ENCODE measurements around the gene CASTOR2.

CASTOR2 gene

GRCh38 chr7:75038508-75038907, 74.0 kb downstream of the CASTOR2 start:
- no peaks in the 10 kb centered on the region for H3K27me3 Mint-ChIP-seq
- no peak overlapping the region for H3K27ac Mint-ChIP-seq
- no peaks in the 10 kb centered on the region for H3K4me1 Mint-ChIP-seq
- peaks cover 1% of the 10 kb centered on the region for H3K36me3 Mint-ChIP-seq
- no peak overlapping the region for H3K4me3 Mint-ChIP-seq
- no peaks in the 10 kb centered on the region for H3K9me3 Mint-ChIP-seq

- H3K27me3 Mint-ChIP-seq: no peaks in the 10 kb centered on the region
These were observed 74.7 kb downstream of the CASTOR2 start for GRCh38 chr7:75039166-75039565.

GRCh38 chr7:75039709-75040108, 75.2 kb downstream of the CASTOR2 start:
- Mint-ChIP-seq H3K9me3 (no peaks in the 10 kb centered on the region), H3K4me3 (no peak overlapping the region), H3K27ac (no peak overlapping the region)

More at GRCh38 chr7:75039166-75039565, 74.7 kb downstream of the CASTOR2 start:
- no peak overlapping the region for H3K27ac Mint-ChIP-seq
- H3K4me3 Mint-ChIP-seq: no peak overlapping the region
- no peaks in the 10 kb centered on the region for H3K4me1 Mint-ChIP-seq
- peaks cover 1% of the 10 kb centered on the region for H3K36me3 Mint-ChIP-seq
- H3K9me3 Mint-ChIP-seq: no peaks in the 10 kb centered on the region

GRCh38 chr7:75040512-75040911, 76.0 kb downstream of the CASTOR2 start:
- Mint-ChIP-seq H3K36me3 (peaks cover 1% of the 10 kb centered on the region), H3K9me3 (no peaks in the 10 kb centered on the region), H3K4me1 (no peaks in the 10 kb centered on the region), H3K4me3 (no peak overlapping the region), H3K27me3 (no peaks in the 10 kb centered on the region), H3K27ac (no peak overlapping the region)

More at GRCh38 chr7:75039709-75040108, 75.2 kb downstream of the CASTOR2 start:
- H3K4me1 Mint-ChIP-seq: no peaks in the 10 kb centered on the region
- H3K27me3 Mint-ChIP-seq: no peaks in the 10 kb centered on the region
- H3K36me3 Mint-ChIP-seq: peaks cover 1% of the 10 kb centered on the region

GRCh38 chr7:75042286-75042685, 77.8 kb downstream of the CASTOR2 start:
- no peaks in the 10 kb centered on the region for H3K27me3 Mint-ChIP-seq
- H3K36me3 Mint-ChIP-seq: peaks cover 1% of the 10 kb centered on the region
- no peaks in the 10 kb centered on the region for H3K9me3 Mint-ChIP-seq
- H3K4me3 Mint-ChIP-seq: no peak overlapping the region
- no peaks in the 10 kb centered on the region for H3K4me1 Mint-ChIP-seq
- H3K27ac Mint-ChIP-seq: no peak overlapping the region

- H3K36me3 Mint-ChIP-seq: peaks cover 1% of the 10 kb centered on the region
- H3K27ac Mint-ChIP-seq: no peak overlapping the region
- no peaks in the 10 kb centered on the region for H3K4me1 Mint-ChIP-seq
- H3K9me3 Mint-ChIP-seq: no peaks in the 10 kb centered on the region
- H3K4me3 Mint-ChIP-seq: no peak overlapping the region
- no peaks in the 10 kb centered on the region for H3K27me3 Mint-ChIP-seq
These were observed 78.6 kb downstream of the CASTOR2 start for GRCh38 chr7:75042831-75043703.

- Mint-ChIP-seq H3K27me3 (no peaks in the 10 kb centered on the region), H3K27ac (no peak overlapping the region), H3K4me3 (no peak overlapping the region), H3K9me3 (no peaks in the 10 kb centered on the region), H3K36me3 (peaks cover 4% of the 10 kb centered on the region), H3K4me1 (no peaks in the 10 kb centered on the region)
These were observed 81.4 kb downstream of the CASTOR2 start for GRCh38 chr7:75045881-75046280.

- Mint-ChIP-seq H3K36me3 (peaks cover 7% of the 10 kb centered on the region), H3K4me3 (no peak overlapping the region)
These were observed 84.2 kb downstream of the CASTOR2 start for GRCh38 chr7:75048435-75049379.

GRCh38 chr7:75049817-75050216, 85.3 kb downstream of the CASTOR2 start:
- Mint-ChIP-seq H3K9me3 (no peaks in the 10 kb centered on the region), H3K4me3 (no peak overlapping the region), H3K27me3 (no peaks in the 10 kb centered on the region), H3K4me1 (no peaks in the 10 kb centered on the region), H3K36me3 (peaks cover 7% of the 10 kb centered on the region), H3K27ac (no peak overlapping the region)

More at GRCh38 chr7:75048435-75049379, 84.2 kb downstream of the CASTOR2 start:
- Mint-ChIP-seq H3K4me1 (no peaks in the 10 kb centered on the region), H3K27ac (no peak overlapping the region), H3K9me3 (no peaks in the 10 kb centered on the region), H3K27me3 (no peaks in the 10 kb centered on the region)

- Mint-ChIP-seq H3K4me1 (no peaks in the 10 kb centered on the region), H3K9me3 (no peaks in the 10 kb centered on the region), H3K36me3 (peaks cover 7% of the 10 kb centered on the region), H3K27me3 (no peaks in the 10 kb centered on the region), H3K27ac (no peak overlapping the region), H3K4me3 (no peak overlapping the region)
These were observed 86.0 kb downstream of the CASTOR2 start for GRCh38 chr7:75050501-75050900.

- no peaks in the 10 kb centered on the region for H3K27me3 Mint-ChIP-seq
- H3K4me1 Mint-ChIP-seq: no peaks in the 10 kb centered on the region
- H3K4me3 Mint-ChIP-seq: no peak overlapping the region
- no peak overlapping the region for H3K27ac Mint-ChIP-seq
- peaks cover 10% of the 10 kb centered on the region for H3K36me3 Mint-ChIP-seq
- no peaks in the 10 kb centered on the region for H3K9me3 Mint-ChIP-seq
These were observed 90.2 kb downstream of the CASTOR2 start for GRCh38 chr7:75054744-75055143.

GRCh38 chr7:75055155-75055554, 90.7 kb downstream of the CASTOR2 start:
- no peaks in the 10 kb centered on the region for H3K4me1 Mint-ChIP-seq
- H3K9me3 Mint-ChIP-seq: no peaks in the 10 kb centered on the region
- H3K4me3 Mint-ChIP-seq: no peak overlapping the region
- H3K27me3 Mint-ChIP-seq: no peaks in the 10 kb centered on the region
- H3K36me3 Mint-ChIP-seq: peaks cover 9% of the 10 kb centered on the region
- H3K27ac Mint-ChIP-seq: no peak overlapping the region

GRCh38 chr7:75055830-75056772, 91.6 kb downstream of the CASTOR2 start:
- no peaks in the 10 kb centered on the region for H3K4me1 Mint-ChIP-seq
- no peak overlapping the region for H3K4me3 Mint-ChIP-seq
- no peak overlapping the region for H3K27ac Mint-ChIP-seq
- H3K36me3 Mint-ChIP-seq: peaks cover 9% of the 10 kb centered on the region
- H3K9me3 Mint-ChIP-seq: no peaks in the 10 kb centered on the region
- H3K27me3 Mint-ChIP-seq: no peaks in the 10 kb centered on the region

- no peak overlapping the region for H3K4me3 Mint-ChIP-seq
These were observed 93.9 kb downstream of the CASTOR2 start for GRCh38 chr7:75058406-75058805.

GRCh38 chr7:75064291-75064690, 99.8 kb downstream of the CASTOR2 start:
- Mint-ChIP-seq H3K27ac (no peak overlapping the region), H3K9me3 (no peaks in the 10 kb centered on the region), H3K4me1 (no peaks in the 10 kb centered on the region), H3K27me3 (no peaks in the 10 kb centered on the region), H3K36me3 (peaks cover 12% of the 10 kb centered on the region), H3K4me3 (no peak overlapping the region)

More at GRCh38 chr7:75058406-75058805, 93.9 kb downstream of the CASTOR2 start:
- Mint-ChIP-seq H3K36me3 (peaks cover 12% of the 10 kb centered on the region), H3K9me3 (no peaks in the 10 kb centered on the region), H3K27ac (no peak overlapping the region), H3K4me1 (no peaks in the 10 kb centered on the region), H3K27me3 (no peaks in the 10 kb centered on the region)
